HepG2 (cell line): Measurements from ENCODE around the gene NEK9. TPM values are rescaled to one million over a fixed set of nuclear protein-coding genes. Genes with fewer than 3 reads are reported as not detected.

Experiments used
- AHR ChIP-seq: IDR thresholded peaks from 2 replicates; pipeline ENCODE4 v1.6.1; 2018; ENCODE audit warnings: missing genetic modification reagents, missing compliant biosample characterization
- MAZ ChIP-seq, 2 experiments: sonication (generic) in 1 of 2; formaldehyde crosslinking in 1 of 2; IDR thresholded peaks; 2 replicates each; pipeline versions ENCODE4 v1.5.0 to v1.6.1; 2012 to 2020; ENCODE audit warnings: low read depth in 2 of 2, mild to moderate bottlenecking in 2 of 2, borderline replicate concordance in 1 of 2, improper control_type of control experiment in 1 of 2, low read length in 1 of 2, missing genetic modification reagents in 1 of 2, moderate library complexity in 1 of 2
- MTA1 ChIP-seq: sonication (generic); formaldehyde crosslinking; IDR thresholded peaks from 2 replicates; pipeline ENCODE4 v1.4.0; 2020; ENCODE audit warnings: missing genetic modification reagents, mild to moderate bottlenecking, borderline replicate concordance
- SKI ChIP-seq: fragments of 450-650 bp; IDR thresholded peaks from one replicate; pipeline ENCODE4 v1.6.1; 2018; ENCODE audit warnings: mild to moderate bottlenecking; ENCODE audit not compliant: partially characterized antibody
- SRSF1 ChIP-seq: fragments of 200-400 bp; formaldehyde crosslinking; optimal IDR thresholded peaks from 2 replicates; pipeline ENCODE3; 2017; ENCODE audit warnings: mild to moderate bottlenecking, low read depth, low read length, moderate library complexity
- ZNF101 ChIP-seq: sonication (generic); formaldehyde crosslinking; IDR thresholded peaks from 2 replicates; pipeline ENCODE4 v1.4.0; 2020; ENCODE audit warnings: mild to moderate bottlenecking, low read depth, missing genetic modification reagents, borderline replicate concordance
- ZNF136 ChIP-seq: sonication (generic); formaldehyde crosslinking; IDR thresholded peaks from 2 replicates; pipeline ENCODE4 v1.8.1; 2022; ENCODE audit warnings: low read depth, mild to moderate bottlenecking, moderate library complexity, missing genetic modification reagents
- ZNF274 ChIP-seq: sonication (generic); formaldehyde crosslinking; IDR thresholded peaks from 2 replicates; pipeline ENCODE4 v1.5.1; 2020; ENCODE audit warnings: mild to moderate bottlenecking, missing genetic modification reagents
- ZNF337 ChIP-seq: sonication (generic); formaldehyde crosslinking; IDR thresholded peaks from 2 replicates; pipeline ENCODE4 v1.5.1; 2020; ENCODE audit warnings: missing genetic modification reagents, low read depth, mild to moderate bottlenecking, borderline replicate concordance
- ZNF44 ChIP-seq: sonication (generic); formaldehyde crosslinking; IDR thresholded peaks from 2 replicates; pipeline ENCODE4 v1.5.1; 2020; ENCODE audit warnings: mild to moderate bottlenecking, missing genetic modification reagents
- ZNF563 ChIP-seq: sonication (generic); formaldehyde crosslinking; IDR thresholded peaks from 2 replicates; pipeline ENCODE4 v1.8.0; 2022; ENCODE audit warnings: mild to moderate bottlenecking, moderate library complexity, missing genetic modification reagents
- ZNF572 ChIP-seq: sonication (generic); formaldehyde crosslinking; IDR thresholded peaks from 2 replicates; pipeline ENCODE4 v1.5.1; 2020; ENCODE audit warnings: mild to moderate bottlenecking, missing genetic modification reagents
- ZNF703 ChIP-seq: sonication (generic); formaldehyde crosslinking; IDR thresholded peaks from 2 replicates; pipeline ENCODE4 v1.5.1; 2020; ENCODE audit warnings: missing genetic modification reagents, mild to moderate bottlenecking, moderate library complexity, borderline replicate concordance
- ZNF749 ChIP-seq: sonication (generic); formaldehyde crosslinking; IDR thresholded peaks from 2 replicates; pipeline ENCODE4 v1.8.0; 2022; ENCODE audit warnings: mild to moderate bottlenecking, missing genetic modification reagents, moderate library complexity, borderline replicate concordance
- polyA plus RNA-seq, 8 experiments: library from polyadenylated mRNA; depleted of rRNA in 3 of 8; stranded (reverse) in 7 of 8; unstranded in 1 of 8; fragments of >200 nt; fragmentation: Illumina TruSeq in 4 of 8; extraction: Trizol in 4 of 8; gene quantifications; 2 replicates each; pipeline versions ENCODE4 v1.2.1 to v1.2.3, GENCODE V29; 2011 to 2016; ENCODE audit warnings: low read depth in 4 of 8, missing spikeins in 1 of 8, mixed read lengths in 1 of 8; ENCODE audit not compliant: insufficient read depth in 1 of 8
- total RNA-seq, 5 experiments: library from RNA; depleted of rRNA; stranded (reverse); fragments of >200 nt; fragmentation: Illumina TruSeq; extraction: Trizol; gene quantifications; 2 replicates each; pipeline ENCODE4 v1.2.3, GENCODE V29; 2016; ENCODE audit warnings: low read depth in 1 of 5
- TF ChIP-seq, protein P1 (sequence below): sonication (generic); formaldehyde crosslinking; IDR thresholded peaks from 2 replicates; pipeline ENCODE4 v1.8.0; 2022; ENCODE audit warnings: mild to moderate bottlenecking, missing genetic modification reagents, moderate library complexity
- TF ChIP-seq, protein P2 (sequence below): sonication (generic); formaldehyde crosslinking; IDR thresholded peaks from 2 replicates; pipeline ENCODE4 v1.4.0; 2020; ENCODE audit warnings: missing genetic modification reagents
- TF ChIP-seq, protein P3 (sequence below): sonication (generic); formaldehyde crosslinking; IDR thresholded peaks from 2 replicates; pipeline ENCODE4 v1.4.0; 2020; ENCODE audit warnings: mild to moderate bottlenecking, low read depth, missing genetic modification reagents
- TF ChIP-seq, protein P4 (sequence below): sonication (generic); formaldehyde crosslinking; IDR thresholded peaks from 2 replicates; pipeline ENCODE4 v1.4.0; 2020; ENCODE audit warnings: missing genetic modification reagents

NEK9 gene
- total and polyA plus RNA-seq, 2 of the 13 experiments (the other 11 are each of a cell fraction or from before 2014, with no cell fraction given): 16.5 to 27.3 TPM

DNA sequence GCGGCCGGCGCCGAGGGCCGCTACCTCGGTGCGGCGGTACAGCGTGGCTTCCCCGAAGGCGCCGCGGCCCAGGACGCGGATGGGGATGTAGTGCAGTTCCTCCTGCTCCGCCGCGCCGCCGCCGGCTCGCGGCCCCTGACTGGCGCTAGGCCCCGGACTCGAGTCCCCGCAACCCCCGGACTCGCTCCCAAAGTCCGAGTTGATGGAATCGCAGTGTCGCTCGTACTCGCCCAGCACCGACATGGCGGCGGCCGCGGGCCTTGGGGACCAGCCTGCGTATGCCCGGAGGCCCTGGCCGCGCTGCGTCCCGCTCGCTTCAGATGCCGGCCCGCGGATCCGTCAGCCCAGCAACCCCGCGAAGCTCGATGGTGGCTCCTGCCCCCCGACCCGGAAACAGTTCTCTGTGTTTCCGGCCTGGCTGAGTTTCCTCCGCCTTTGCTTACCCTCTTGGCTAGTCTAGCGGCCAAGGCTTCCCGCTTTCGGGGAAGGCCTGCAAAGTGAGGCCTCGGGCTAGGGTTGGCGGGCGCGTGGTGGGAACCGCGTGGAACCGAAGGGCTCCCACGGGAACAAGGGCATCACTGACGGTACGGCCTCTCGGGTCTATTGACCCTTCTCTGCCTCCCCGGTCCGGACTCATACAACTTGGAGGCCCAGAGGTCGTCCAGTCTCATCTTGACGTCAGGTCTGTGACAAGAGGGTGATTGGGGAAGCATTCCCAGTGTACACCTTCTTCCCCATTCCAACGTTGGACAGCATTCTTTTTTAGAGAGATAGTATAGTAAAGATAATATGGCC is at the start of gene NEK9 (continued):
- TF ChIP-seq, protein P1, sequence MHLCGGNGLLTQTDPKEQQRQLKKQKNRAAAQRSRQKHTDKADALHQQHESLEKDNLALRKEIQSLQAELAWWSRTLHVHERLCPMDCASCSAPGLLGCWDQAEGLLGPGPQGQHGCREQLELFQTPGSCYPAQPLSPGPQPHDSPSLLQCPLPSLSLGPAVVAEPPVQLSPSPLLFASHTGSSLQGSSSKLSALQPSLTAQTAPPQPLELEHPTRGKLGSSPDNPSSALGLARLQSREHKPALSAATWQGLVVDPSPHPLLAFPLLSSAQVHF (CRISPR knock-in tag): no peak
- peak; percentile 79 for TF ChIP-seq MTA1 (CRISPR knock-in tag)
- TF ChIP-seq, protein P2, sequence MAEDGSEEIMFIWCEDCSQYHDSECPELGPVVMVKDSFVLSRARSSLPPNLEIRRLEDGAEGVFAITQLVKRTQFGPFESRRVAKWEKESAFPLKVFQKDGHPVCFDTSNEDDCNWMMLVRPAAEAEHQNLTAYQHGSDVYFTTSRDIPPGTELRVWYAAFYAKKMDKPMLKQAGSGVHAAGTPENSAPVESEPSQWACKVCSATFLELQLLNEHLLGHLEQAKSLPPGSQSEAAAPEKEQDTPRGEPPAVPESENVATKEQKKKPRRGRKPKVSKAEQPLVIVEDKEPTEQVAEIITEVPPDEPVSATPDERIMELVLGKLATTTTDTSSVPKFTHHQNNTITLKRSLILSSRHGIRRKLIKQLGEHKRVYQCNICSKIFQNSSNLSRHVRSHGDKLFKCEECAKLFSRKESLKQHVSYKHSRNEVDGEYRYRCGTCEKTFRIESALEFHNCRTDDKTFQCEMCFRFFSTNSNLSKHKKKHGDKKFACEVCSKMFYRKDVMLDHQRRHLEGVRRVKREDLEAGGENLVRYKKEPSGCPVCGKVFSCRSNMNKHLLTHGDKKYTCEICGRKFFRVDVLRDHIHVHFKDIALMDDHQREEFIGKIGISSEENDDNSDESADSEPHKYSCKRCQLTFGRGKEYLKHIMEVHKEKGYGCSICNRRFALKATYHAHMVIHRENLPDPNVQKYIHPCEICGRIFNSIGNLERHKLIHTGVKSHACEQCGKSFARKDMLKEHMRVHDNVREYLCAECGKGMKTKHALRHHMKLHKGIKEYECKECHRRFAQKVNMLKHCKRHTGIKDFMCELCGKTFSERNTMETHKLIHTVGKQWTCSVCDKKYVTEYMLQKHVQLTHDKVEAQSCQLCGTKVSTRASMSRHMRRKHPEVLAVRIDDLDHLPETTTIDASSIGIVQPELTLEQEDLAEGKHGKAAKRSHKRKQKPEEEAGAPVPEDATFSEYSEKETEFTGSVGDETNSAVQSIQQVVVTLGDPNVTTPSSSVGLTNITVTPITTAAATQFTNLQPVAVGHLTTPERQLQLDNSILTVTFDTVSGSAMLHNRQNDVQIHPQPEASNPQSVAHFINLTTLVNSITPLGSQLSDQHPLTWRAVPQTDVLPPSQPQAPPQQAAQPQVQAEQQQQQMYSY (CRISPR knock-in tag): peak; percentile 42; the same call in 1 of the 2 replicates
- TF ChIP-seq ZNF703: no peak; the same call in 1 of the 2 replicates
- TF ChIP-seq, protein P3, sequence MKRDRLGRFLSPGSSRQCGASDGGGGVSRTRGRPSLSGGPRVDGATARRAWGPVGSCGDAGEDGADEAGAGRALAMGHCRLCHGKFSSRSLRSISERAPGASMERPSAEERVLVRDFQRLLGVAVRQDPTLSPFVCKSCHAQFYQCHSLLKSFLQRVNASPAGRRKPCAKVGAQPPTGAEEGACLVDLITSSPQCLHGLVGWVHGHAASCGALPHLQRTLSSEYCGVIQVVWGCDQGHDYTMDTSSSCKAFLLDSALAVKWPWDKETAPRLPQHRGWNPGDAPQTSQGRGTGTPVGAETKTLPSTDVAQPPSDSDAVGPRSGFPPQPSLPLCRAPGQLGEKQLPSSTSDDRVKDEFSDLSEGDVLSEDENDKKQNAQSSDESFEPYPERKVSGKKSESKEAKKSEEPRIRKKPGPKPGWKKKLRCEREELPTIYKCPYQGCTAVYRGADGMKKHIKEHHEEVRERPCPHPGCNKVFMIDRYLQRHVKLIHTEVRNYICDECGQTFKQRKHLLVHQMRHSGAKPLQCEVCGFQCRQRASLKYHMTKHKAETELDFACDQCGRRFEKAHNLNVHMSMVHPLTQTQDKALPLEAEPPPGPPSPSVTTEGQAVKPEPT (CRISPR knock-in tag): no peak
- no peak; the same call in 1 of the 2 replicates for TF ChIP-seq MAZ (IDR thresholded peaks at IDR 0.05; ENCODE audit: borderline replicate concordance, low read depth, low read length)
- TF ChIP-seq MAZ (CRISPR knock-in tag; IDR thresholded peaks at IDR 0.05; ENCODE audit: low read depth): peak; percentile 88
- 0 out of 2 replicates have a peak, but pooled peaks have one; percentile 63 for TF ChIP-seq ZNF44 (CRISPR knock-in tag)
- TF ChIP-seq ZNF274 (CRISPR knock-in tag): peak; percentile 77; the same call in 1 of the 2 replicates
- 0 out of 2 replicates have a peak, but pooled peaks have one; percentile 76 for TF ChIP-seq AHR
- peak; percentile 52 for TF ChIP-seq SRSF1
- peak; percentile 95 for TF ChIP-seq ZNF563 (CRISPR knock-in tag)
- TF ChIP-seq ZNF572 (CRISPR knock-in tag): peak; percentile 47; the same call in 1 of the 2 replicates
- peak; percentile 57; the same call in 1 of the 2 replicates for TF ChIP-seq ZNF101 (CRISPR knock-in tag)
- TF ChIP-seq SKI: peak; percentile 9
- TF ChIP-seq ZNF749: 0 out of 2 replicates have a peak, but pooled peaks have one; percentile 22
- no peak; the same call in 1 of the 2 replicates for TF ChIP-seq ZNF136 (CRISPR knock-in tag)
- no peak for TF ChIP-seq ZNF337 (CRISPR knock-in tag)
- TF ChIP-seq, protein P4, sequence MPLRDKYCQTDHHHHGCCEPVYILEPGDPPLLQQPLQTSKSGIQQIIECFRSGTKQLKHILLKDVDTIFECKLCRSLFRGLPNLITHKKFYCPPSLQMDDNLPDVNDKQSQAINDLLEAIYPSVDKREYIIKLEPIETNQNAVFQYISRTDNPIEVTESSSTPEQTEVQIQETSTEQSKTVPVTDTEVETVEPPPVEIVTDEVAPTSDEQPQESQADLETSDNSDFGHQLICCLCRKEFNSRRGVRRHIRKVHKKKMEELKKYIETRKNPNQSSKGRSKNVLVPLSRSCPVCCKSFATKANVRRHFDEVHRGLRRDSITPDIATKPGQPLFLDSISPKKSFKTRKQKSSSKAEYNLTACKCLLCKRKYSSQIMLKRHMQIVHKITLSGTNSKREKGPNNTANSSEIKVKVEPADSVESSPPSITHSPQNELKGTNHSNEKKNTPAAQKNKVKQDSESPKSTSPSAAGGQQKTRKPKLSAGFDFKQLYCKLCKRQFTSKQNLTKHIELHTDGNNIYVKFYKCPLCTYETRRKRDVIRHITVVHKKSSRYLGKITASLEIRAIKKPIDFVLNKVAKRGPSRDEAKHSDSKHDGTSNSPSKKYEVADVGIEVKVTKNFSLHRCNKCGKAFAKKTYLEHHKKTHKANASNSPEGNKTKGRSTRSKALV (CRISPR knock-in tag): peak; percentile 89
